ENCODE data around the gene ABCD4. TPM values are rescaled to one million over a fixed set of nuclear protein-coding genes. Genes with fewer than 3 reads are reported as not detected.
A peak's percentile ranks its signal among the peaks of the same experiment; 100 is the strongest.

Gene ABCD4
- total RNA-seq, 2 donors from 2014 or later = 40.0 to 48.0 TPM

- no peak overlapping the region for H3K27ac Mint-ChIP-seq
- ATAC-seq (no peak), DNase-seq (ENCODE audit: low spot score in 2 of 2) (no peak)
- no peaks in the 10 kb centered on the region for H3K36me3 Mint-ChIP-seq
- H3K9me3 Mint-ChIP-seq = no peaks in the 10 kb centered on the region
These were observed 54.7 kb downstream of the ABCD4 start for GRCh38 chr14:74248017-74248416.

GRCh38 chr14:74246542-74246941 lies 56.2 kb downstream of the ABCD4 start:
- Mint-ChIP-seq H3K36me3 (no peaks in the 10 kb centered on the region), H3K27ac (no peak overlapping the region), H3K9me3 (no peaks in the 10 kb centered on the region)
- ATAC-seq (no peak), DNase-seq (ENCODE audit: low spot score in 2 of 2) (no peak)

GRCh38 chr14:74245292-74245691 lies 57.4 kb downstream of the ABCD4 start:
- Mint-ChIP-seq H3K36me3 (no peaks in the 10 kb centered on the region), H3K9me3 (no peaks in the 10 kb centered on the region), H3K27ac (no peak overlapping the region)
- no peak for DNase-seq (ENCODE audit: low spot score in 2 of 2)
- no peak for ATAC-seq

GRCh38 chr14:74244115-74244514 lies 58.6 kb downstream of the ABCD4 start:
- ATAC-seq (no peak), DNase-seq (ENCODE audit: low spot score in 2 of 2) (no peak)
- H3K9me3 Mint-ChIP-seq = no peaks in the 10 kb centered on the region
- no peaks in the 10 kb centered on the region for H3K36me3 Mint-ChIP-seq
- H3K27ac Mint-ChIP-seq = peak overlapping the region in 1 of 2 donors; percentile 23

- no peak overlapping the region for H3K27ac Mint-ChIP-seq
- no peak for DNase-seq (ENCODE audit: low spot score in 2 of 2)
- no peaks in the 10 kb centered on the region for H3K9me3 Mint-ChIP-seq
- no peaks in the 10 kb centered on the region for H3K36me3 Mint-ChIP-seq
- no peak for ATAC-seq
These were observed 59.7 kb downstream of the ABCD4 start for GRCh38 chr14:74243051-74243450.

GRCh38 chr14:74242780-74243042 lies 60.0 kb downstream of the ABCD4 start:
- no peak for ATAC-seq
- Mint-ChIP-seq H3K9me3 (no peaks in the 10 kb centered on the region), H3K36me3 (no peaks in the 10 kb centered on the region), H3K27ac (no peak overlapping the region)
- DNase-seq (ENCODE audit: low spot score in 2 of 2) = no peak

GRCh38 chr14:74242021-74242779 lies 60.5 kb downstream of the ABCD4 start:
- DNase-seq (ENCODE audit: low spot score in 2 of 2) = no peak
- H3K27ac Mint-ChIP-seq = no peak overlapping the region
- ATAC-seq = no peak
- no peaks in the 10 kb centered on the region for H3K9me3 Mint-ChIP-seq
- H3K36me3 Mint-ChIP-seq = no peaks in the 10 kb centered on the region

GRCh38 chr14:74241652-74242017 lies 61.1 kb downstream of the ABCD4 start:
- no peak for DNase-seq (ENCODE audit: low spot score in 2 of 2)
- no peak overlapping the region for H3K27ac Mint-ChIP-seq
- no peaks in the 10 kb centered on the region for H3K36me3 Mint-ChIP-seq
- ATAC-seq = no peak
- no peaks in the 10 kb centered on the region for H3K9me3 Mint-ChIP-seq

GRCh38 chr14:74240794-74241651 lies 61.7 kb downstream of the ABCD4 start:
- Mint-ChIP-seq H3K9me3 (no peaks in the 10 kb centered on the region), H3K36me3 (no peaks in the 10 kb centered on the region), H3K27ac (no peak overlapping the region)
- DNase-seq (ENCODE audit: low spot score in 2 of 2) = peak in 1 of 2 donors; percentile 26
- ATAC-seq = peak; percentile 20 to 31

- H3K36me3 Mint-ChIP-seq = no peaks in the 10 kb centered on the region
These were observed 62.6 kb downstream of the ABCD4 start for GRCh38 chr14:74239848-74240793.

GRCh38 chr14:74238974-74239847 lies 63.5 kb downstream of the ABCD4 start, which contains the start of gene VSX2:
Gene VSX2, plus strand, starts transcription at chr14:74239449. Its CDS starts 113 bp downstream, at chr14:74239562.
- Mint-ChIP-seq H3K36me3 (no peaks in the 10 kb centered on the region), H3K27ac (no peak within 1 kb of the TSS), H3K9me3 (no peaks in the 10 kb centered on the region)
- DNase-seq (ENCODE audit: low spot score in 2 of 2) (no peak), ATAC-seq (no peak)

More at GRCh38 chr14:74239848-74240793, 62.6 kb downstream of the ABCD4 start:
- Mint-ChIP-seq H3K27ac (no peak overlapping the region), H3K9me3 (no peaks in the 10 kb centered on the region)
- ATAC-seq (no peak), DNase-seq (ENCODE audit: low spot score in 2 of 2) (no peak)

- DNase-seq (ENCODE audit: low spot score in 2 of 2) (no peak), ATAC-seq (no peak)
- peaks cover 1% of the 10 kb centered on the region in 2 donors for H3K36me3 Mint-ChIP-seq
- H3K27ac Mint-ChIP-seq = no peak overlapping the region
- H3K9me3 Mint-ChIP-seq = peaks cover under 1% of the 10 kb centered on the region in 2 donors
These were observed 65.3 kb downstream of the ABCD4 start for GRCh38 chr14:74237441-74237840.

Other genes starting within 250 kb of the ABCD4 start
- gene ALDH6A1, start 218.5 kb downstream of the ABCD4 start, total RNA-seq = 10 to 100 TPM; 20.9 to 28.9 TPM
- gene LIN52, start 218.0 kb downstream of the ABCD4 start, total RNA-seq = 10 to 100 TPM; 12.0 to 29.7 TPM
- not detected for gene VSX2, start 63.5 kb downstream of the ABCD4 start, total RNA-seq
- gene VRTN, start 45.5 kb upstream of the ABCD4 start, total RNA-seq = not detected
- not detected for gene SYNDIG1L, start 123.3 kb upstream of the ABCD4 start, total RNA-seq
- 10 to 100 TPM; 28.0 to 54.9 TPM for gene NPC2, start 190.4 kb upstream of the ABCD4 start, total RNA-seq
- 10 to 100 TPM; 30.7 to 34.5 TPM for gene ISCA2, start 190.8 kb upstream of the ABCD4 start, total RNA-seq